ENCODE data around the gene NOG.

NOG gene

DNA sequence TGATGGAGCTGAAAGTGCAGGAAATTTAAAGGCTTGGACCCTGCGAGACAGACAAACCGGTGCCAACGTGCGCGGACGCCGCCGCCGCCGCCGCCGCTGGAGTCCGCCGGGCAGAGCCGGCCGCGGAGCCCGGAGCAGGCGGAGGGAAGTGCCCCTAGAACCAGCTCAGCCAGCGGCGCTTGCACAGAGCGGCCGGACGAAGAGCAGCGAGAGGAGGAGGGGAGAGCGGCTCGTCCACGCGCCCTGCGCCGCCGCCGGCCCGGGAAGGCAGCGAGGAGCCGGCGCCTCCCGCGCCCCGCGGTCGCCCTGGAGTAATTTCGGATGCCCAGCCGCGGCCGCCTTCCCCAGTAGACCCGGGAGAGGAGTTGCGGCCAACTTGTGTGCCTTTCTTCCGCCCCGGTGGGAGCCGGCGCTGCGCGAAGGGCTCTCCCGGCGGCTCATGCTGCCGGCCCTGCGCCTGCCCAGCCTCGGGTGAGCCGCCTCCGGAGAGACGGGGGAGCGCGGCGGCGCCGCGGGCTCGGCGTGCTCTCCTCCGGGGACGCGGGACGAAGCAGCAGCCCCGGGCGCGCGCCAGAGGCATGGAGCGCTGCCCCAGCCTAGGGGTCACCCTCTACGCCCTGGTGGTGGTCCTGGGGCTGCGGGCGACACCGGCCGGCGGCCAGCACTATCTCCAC lies at the start of gene NOG:
NOG (plus strand) TSS at position 54 of the 674 bp plus-strand sequence; CDS start at position 579, 525 bp downstream.
- DNase-seq = peak; percentile 61 to 84

DNA sequence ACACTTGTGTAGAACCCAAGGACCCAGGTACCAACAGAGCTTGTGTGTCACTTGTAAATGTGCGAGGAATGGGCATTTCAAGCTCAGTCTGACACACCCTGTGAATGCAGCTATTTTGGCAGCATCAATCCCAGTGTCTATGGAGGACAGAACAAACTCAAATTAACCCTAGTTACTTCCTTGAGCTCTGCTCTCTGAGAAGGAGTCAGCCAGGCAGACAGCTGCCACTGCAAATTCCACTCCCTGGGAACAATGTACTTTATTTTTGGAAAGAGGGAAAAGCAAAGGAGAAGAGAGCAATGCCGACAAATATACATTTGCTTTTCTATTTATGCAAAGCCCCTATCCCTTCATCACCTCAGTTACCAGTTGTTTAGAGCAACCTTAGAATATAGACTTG lies 48.4 kb upstream of the NOG start:
- DNase-seq = no peak

- DNase-seq = no peak
Measured at GRCh38 chr17:56545930-56546329, 47.6 kb upstream of the NOG start.

- DNase-seq = no peak
Measured at GRCh38 chr17:56548661-56549060, 44.8 kb upstream of the NOG start.

GRCh38 chr17:56549501-56549900 lies 44.0 kb upstream of the NOG start:
- no peak for DNase-seq

- DNase-seq = no peak
Measured at GRCh38 chr17:56557682-56558081, 35.8 kb upstream of the NOG start.

DNA sequence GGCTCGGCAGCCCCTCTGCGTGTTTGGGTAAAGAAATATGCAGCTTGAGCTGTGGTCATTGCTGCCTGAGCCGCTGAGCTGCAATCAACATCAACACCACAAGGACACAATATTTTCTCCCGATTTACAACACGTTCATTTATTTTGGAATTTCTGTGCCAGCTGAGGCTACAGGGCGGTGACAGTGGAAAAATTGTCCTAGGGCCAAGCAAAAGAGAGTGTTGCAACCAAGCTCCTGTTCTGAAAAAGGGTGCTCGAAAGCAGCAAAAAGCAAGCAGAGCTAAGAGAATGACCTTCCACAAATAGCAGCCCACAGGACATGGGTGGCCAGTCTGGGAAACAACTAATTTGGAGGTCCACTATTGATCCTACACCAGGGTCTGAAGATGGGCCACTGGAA lies 35.4 kb upstream of the NOG start:
- no peak for DNase-seq

GRCh38 chr17:56570199-56570598 lies 23.3 kb upstream of the NOG start:
- no peak for DNase-seq

DNA sequence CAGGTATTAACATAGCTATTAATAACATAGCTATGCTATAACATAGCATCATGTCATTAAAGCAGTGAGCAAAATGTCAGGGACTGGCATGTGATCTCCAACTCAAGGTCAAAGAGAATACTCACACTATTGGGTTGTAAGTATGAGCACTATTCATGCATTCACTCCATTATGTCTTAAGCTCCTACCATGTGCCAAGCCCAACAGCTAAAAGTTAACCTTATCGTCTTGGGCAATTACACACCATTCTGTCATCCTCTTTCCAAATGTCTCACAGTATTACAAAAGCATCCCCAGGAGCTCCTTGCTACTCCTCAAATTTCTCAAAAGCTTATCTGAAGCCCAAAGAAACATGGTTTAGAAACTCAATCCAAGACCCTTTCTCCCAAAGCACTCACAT lies 22.0 kb upstream of the NOG start:
- DNase-seq = no peak

DNA sequence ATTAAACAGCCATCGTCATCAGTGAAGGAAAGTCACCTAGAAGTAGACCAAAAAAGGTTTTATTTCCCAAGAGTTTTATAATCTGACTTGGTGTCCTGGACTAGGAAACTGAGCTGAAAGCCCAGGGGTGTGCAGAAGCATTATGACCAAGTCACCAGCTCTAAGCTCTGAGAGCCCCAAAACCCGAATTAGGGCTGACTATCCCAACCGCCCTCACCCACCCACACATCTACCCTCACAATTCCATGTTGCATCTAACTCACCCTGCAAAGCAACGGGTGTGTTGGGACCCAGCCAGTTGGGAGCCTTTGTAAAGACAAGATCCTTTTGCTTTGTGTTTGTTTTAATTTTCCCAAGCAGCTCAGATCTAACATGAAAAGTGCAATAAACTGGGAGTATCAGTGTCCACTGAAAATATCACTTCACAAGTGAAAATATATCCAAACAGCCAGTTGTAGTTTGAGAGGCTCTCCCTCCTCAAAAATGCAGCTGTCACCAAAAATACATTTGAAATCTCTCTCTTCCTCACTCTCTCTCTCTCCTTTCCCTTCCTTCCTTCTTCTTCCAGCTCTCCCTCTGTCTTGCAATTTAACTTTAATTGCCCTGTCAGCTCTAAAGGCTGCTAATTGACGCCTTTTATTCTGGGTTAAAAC lies 16.2 kb upstream of the NOG start:
- DNase-seq = no peak

DNA sequence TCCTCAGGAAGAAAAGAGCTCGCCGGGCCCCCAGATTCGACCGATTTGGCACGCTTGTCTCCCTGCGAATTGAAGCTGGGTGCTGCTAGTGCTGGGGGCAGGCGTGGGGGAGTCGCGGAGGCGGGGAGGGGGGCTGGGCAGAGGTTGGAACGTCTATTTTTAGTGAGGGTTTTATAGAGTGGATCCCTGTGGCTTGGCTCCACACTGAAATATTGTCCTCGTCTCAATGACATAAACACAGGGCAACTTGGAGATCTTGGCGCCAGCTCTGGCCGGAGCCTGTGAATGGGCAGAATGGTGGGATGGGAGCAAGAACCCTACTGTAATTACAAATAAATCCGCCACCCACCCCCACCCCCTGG lies 15.7 kb upstream of the NOG start:
- DNase-seq = no peak

GRCh38 chr17:56581635-56582627 lies 11.6 kb upstream of the NOG start:
- peak; percentile 55 to 78 for DNase-seq

DNA sequence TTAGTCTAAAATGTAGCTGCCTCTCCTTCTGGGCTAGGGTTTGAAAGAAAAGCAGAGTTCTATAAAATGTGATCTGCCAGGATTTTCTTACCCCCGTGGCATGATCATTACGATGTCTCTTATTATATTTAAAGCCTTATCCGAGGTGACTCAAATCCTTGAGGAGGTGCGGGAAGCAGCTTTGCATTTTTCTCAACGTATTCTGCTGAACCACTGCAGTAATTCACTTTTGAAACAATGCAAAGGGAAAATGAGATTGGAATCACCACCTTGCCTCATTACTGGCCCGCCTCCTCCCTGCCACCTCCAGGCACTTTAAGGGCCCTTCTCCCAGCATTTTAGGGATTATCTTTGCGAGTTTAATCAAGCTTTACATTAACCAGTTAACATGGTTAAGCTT lies 9.7 kb upstream of the NOG start:
- DNase-seq = peak; percentile 23 to 70

DNA sequence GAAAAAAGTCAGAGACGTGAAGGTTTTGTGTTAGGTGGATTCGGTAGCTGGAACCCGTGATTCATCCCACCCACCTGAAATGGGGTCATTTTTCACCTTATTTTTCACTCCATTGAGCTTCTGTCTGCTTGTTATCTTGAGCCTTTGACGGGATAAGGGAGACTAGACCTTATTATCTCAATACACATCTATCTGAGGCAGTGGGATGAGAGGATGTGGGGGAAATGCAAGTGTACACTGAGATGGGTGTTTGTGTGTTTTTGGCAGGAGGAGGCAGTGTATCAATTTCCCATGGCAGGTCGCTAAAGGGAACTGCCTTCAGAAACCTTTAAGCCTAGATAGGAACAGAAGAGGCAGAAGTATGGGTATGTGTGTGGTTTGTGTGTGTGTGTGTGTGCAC lies 6.2 kb upstream of the NOG start:
- DNase-seq = no peak

- peak; percentile 80 to 89 for DNase-seq
Measured at GRCh38 chr17:56592487-56593085, 913 bp upstream of the NOG start.

DNA sequence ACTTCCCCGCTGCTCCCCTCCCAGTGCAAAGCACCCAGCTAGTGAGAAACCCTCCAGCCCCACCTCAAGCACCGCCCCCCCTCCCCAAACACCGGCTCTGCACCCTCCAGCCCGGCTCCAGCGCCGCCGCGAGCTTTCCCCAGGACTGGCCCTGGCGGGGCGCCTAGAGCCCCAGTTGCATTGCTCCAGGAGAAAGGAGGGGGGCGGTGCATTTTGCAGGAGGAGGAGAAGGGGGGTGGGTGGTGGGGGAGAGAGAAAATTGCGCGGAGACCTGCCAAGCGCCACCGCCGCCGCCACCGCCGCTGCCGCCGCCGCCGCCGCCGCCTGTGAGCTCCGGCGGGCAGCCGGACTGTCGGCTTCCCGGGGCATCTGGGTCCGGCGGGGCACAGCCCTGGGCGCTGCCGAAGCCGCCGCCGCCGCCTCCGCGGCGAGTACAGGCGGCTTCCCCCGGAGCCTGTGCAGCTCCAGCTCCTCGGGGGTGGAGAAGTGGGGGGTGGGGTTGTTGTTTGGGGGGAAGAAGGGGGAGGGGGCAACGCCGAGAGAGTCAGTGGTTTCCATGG lies 333 bp upstream of the NOG start:
- DNase-seq = peak; percentile 61 to 87

DNA sequence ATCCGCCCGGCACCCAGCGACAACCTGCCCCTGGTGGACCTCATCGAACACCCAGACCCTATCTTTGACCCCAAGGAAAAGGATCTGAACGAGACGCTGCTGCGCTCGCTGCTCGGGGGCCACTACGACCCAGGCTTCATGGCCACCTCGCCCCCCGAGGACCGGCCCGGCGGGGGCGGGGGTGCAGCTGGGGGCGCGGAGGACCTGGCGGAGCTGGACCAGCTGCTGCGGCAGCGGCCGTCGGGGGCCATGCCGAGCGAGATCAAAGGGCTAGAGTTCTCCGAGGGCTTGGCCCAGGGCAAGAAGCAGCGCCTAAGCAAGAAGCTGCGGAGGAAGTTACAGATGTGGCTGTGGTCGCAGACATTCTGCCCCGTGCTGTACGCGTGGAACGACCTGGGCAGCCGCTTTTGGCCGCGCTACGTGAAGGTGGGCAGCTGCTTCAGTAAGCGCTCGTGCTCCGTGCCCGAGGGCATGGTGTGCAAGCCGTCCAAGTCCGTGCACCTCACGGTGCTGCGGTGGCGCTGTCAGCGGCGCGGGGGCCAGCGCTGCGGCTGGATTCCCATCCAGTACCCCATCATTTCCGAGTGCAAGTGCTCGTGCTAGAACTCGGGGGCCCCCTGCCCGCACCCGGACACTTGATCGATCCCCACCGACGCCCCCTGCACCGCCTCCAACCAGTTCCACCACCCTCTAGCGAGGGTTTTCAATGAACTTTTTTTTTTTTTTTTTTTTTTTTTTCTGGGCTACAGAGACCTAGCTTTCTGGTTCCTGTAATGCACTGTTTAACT lies 1.0 kb downstream of the NOG start:
- peak; percentile 58 to 64 for DNase-seq

DNA sequence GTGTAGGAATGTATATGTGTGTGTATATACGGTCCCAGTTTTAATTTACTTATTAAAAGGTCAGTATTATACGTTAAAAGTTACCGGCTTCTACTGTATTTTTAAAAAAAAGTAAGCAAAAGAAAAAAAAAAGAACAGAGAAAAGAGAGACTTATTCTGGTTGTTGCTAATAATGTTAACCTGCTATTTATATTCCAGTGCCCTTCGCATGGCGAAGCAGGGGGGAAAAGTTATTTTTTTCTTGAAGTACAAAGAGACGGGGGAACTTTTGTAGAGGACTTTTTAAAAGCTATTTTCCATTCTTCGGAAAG lies 1.6 kb downstream of the NOG start:
- DNase-seq = no peak

DNA sequence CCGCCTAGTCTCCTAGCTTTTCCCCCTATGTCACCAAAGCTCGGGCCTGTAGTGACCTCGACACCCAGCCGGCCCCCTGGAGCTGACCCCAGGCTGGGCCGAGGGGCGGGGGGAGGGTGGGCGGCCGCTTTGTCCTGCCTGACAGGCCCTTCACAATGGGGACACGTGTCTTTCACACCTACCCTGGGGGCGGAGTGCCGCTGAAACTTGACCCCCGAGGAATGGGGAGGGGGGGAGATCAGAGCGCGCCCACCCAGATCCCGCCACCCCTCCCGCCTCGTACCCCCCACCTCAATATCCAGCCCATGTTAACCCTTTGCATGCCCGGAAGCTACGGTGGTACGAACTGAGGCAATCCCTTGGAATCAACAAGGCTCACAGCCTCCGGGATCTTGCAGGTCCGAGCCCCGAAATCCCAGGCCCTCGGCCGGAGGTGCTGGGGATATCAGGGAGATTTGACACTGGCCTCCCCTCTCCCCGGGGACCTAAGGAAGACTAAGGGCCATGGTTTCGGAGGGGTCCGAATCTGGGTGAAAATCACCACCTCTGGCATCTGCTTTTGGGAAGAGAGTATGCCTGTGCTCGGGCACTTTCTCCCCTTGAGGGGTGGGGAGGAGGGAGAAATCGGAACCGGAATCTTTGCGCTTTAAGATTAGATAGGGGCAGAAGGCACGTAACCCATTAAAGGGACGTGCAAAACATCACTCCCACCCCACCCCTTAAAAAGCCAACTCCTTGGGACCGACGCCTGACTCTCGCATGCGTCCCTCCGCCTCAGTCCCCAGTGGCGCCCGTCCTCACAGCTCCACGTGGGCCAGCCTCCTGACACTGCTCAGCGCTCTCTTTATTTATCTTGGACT lies 2.6 kb downstream of the NOG start:
- DNase-seq = peak; percentile 54 to 77

DNA sequence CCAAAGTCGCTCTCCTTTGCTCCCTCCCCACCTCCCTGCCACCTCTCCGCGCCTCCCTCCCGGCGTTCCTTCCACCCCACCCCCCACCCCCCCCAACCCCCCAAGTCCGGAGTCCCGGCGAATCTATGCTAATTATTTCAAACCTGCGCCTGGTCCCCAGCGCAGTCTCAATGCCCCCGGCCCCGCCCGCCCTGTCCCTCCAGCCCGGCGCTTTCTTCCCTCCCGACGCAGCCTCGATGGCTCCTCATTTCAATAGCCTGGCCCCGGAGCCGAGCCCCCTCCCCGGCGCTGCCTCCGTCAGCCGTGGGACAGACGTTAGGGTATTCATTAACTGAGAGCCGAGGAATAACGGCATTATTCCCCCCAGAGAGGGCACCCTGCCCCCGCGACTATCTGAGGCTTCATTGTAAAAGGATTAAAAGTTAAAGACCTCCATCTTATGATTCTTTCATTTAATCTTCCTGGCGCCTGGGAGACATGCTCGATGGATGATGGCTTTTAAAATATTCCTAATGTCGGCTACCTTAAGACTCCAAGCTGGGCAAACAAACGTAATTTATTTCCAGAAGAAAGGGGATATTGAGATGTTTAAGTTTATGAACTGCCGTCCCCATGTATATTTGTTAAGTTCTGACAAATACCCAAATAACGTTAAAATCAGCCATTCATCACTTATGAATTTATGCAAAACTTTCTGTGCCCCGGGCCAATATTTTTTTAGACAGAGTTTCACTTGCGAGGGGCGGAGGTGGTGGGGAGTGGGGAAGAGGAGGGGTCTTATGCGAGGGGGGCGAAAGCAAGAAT lies 3.4 kb downstream of the NOG start:
- peak; percentile 30 to 71 for DNase-seq

Measured in NCI-H524 (cell line).